ENCODE results near the gene MACC1.
"Not testable (repeated sequence)": the region's sequence is repeated elsewhere in the genome, so short reads cannot be mapped to it uniquely, and the experiment has no call there.

The MACC1 gene

GRCh38 chr7:20121404-20121803, 95.8 kb downstream of the MACC1 start:
- H3K9me3 ChIP-seq (ENCODE audit: severe bottlenecking) = no peaks in the 10 kb centered on the region
- H3K36me3 ChIP-seq (ENCODE audit: low read depth) = no peaks in the 10 kb centered on the region
- no peak overlapping the region for H3K4me3 ChIP-seq (ENCODE audit: severe bottlenecking)
- DNase-seq (ENCODE audit: low spot score) (no peak), ATAC-seq (ENCODE audit: low read depth) (no peak)
- no peaks in the 10 kb centered on the region for H3K27me3 ChIP-seq (ENCODE audit: insufficient read depth, poor library complexity, severe bottlenecking)
- no peaks in the 10 kb centered on the region for H3K4me1 ChIP-seq (ENCODE audit: insufficient read depth, poor library complexity, severe bottlenecking)
- H3K27ac ChIP-seq (ENCODE audit: poor library complexity, severe bottlenecking) = no peak overlapping the region
- no peak for TF ChIP-seq CTCF (IDR thresholded peaks at IDR 0.05; ENCODE audit: poor library complexity, severe bottlenecking)

- not testable (repeated sequence) for H3K4me1 ChIP-seq (ENCODE audit: insufficient read depth, poor library complexity, severe bottlenecking); DNase-seq (ENCODE audit: low spot score); H3K27ac ChIP-seq (ENCODE audit: poor library complexity, severe bottlenecking); H3K9me3 ChIP-seq (ENCODE audit: severe bottlenecking); H3K27me3 ChIP-seq (ENCODE audit: insufficient read depth, poor library complexity, severe bottlenecking); H3K36me3 ChIP-seq (ENCODE audit: low read depth); H3K4me3 ChIP-seq (ENCODE audit: severe bottlenecking); ATAC-seq (ENCODE audit: low read depth)
Observed at GRCh38 chr7:20120611-20121168, 96.5 kb downstream of the MACC1 start.

DNA sequence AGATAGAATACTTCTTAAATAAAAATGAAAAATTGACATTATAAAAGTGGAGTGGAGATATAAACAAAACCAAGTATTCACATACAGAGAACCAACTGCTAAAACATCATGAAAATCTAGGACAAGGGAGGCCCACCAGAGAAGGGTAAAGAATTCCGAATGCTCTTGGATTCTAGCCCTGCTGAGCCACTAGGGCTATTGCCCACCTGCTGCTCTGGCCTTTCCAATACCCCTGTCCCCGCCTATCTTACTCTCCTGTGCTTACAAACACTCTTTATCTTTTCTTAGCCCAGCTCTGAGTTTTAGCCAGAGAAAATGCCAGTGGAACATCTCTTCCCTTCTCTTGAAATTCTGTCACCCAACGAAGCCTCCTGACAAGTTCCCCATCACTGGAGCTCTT, 100.3 kb downstream of the MACC1 start:
- Histone ChIP-seq H3K27ac (ENCODE audit: poor library complexity, severe bottlenecking) (no peak overlapping the region), H3K4me1 (ENCODE audit: insufficient read depth, poor library complexity, severe bottlenecking) (no peaks in the 10 kb centered on the region), H3K27me3 (ENCODE audit: insufficient read depth, poor library complexity, severe bottlenecking) (no peaks in the 10 kb centered on the region), H3K36me3 (ENCODE audit: low read depth) (no peaks in the 10 kb centered on the region), H3K9me3 (ENCODE audit: severe bottlenecking) (no peaks in the 10 kb centered on the region), H3K4me3 (ENCODE audit: severe bottlenecking) (no peak overlapping the region)
- ATAC-seq (ENCODE audit: low read depth) (no peak), DNase-seq (ENCODE audit: low spot score) (no peak)
- no peak for TF ChIP-seq CTCF (IDR thresholded peaks at IDR 0.05; ENCODE audit: poor library complexity, severe bottlenecking)

DNA sequence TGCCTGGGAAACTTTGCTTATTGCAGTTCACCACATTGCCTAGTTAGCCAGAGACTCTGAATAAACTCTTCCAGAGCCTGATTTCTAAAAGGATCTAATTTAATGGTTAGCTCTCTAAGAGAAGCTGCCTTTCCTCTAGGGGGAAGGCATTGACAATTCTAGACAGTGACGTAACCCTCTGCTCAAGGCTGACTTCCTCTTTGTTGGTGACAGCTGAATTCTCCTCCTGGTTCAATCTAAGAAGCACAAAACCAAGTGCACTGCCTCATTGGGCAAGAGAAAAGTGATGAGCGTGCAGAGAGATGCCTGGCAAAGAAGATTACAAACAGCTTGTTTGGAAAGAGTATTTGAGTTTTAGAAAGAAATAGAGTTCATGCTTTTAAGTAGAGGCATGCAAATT, 102.7 kb downstream of the MACC1 start:
- ATAC-seq (ENCODE audit: low read depth) (no peak), DNase-seq (ENCODE audit: low spot score) (no peak)
- no peak for TF ChIP-seq CTCF (IDR thresholded peaks at IDR 0.05; ENCODE audit: poor library complexity, severe bottlenecking)
- Histone ChIP-seq H3K27ac (ENCODE audit: poor library complexity, severe bottlenecking) (no peak overlapping the region), H3K4me3 (ENCODE audit: severe bottlenecking) (no peak overlapping the region), H3K36me3 (ENCODE audit: low read depth) (no peaks in the 10 kb centered on the region), H3K27me3 (ENCODE audit: insufficient read depth, poor library complexity, severe bottlenecking) (no peaks in the 10 kb centered on the region), H3K9me3 (ENCODE audit: severe bottlenecking) (no peaks in the 10 kb centered on the region), H3K4me1 (ENCODE audit: insufficient read depth, poor library complexity, severe bottlenecking) (no peaks in the 10 kb centered on the region)

DNA sequence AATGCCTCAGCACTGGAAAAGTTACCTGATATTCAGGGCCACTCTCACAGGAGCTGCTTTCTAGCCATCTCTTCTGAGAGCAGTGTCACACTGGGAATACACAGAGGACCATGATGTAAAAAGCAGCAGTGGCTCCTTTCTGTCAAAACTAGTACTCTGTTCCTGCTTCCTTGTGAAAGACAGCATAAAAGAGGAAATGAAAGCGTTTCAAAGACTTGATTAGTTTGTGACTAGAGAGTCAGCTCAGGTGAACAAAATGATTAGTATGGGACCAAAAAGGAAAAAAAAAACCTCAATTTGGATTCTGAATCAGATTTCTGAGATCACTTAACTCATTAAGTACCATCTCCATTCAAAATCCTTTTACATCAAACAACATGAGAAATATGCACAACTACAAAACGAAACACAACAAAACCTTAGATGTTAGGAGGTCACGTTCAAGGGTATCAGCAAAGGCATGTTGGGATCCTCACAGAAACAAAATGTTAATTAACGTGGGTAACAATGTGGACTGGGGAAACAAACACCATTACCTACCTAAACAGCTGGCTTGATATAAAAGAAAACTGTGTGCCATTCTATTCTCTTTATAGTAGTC, 103.7 kb downstream of the MACC1 start:
- Histone ChIP-seq H3K36me3 (ENCODE audit: low read depth) (no peaks in the 10 kb centered on the region), H3K27me3 (ENCODE audit: insufficient read depth, poor library complexity, severe bottlenecking) (no peaks in the 10 kb centered on the region), H3K4me1 (ENCODE audit: insufficient read depth, poor library complexity, severe bottlenecking) (no peaks in the 10 kb centered on the region), H3K27ac (ENCODE audit: poor library complexity, severe bottlenecking) (no peak overlapping the region), H3K4me3 (ENCODE audit: severe bottlenecking) (no peak overlapping the region), H3K9me3 (ENCODE audit: severe bottlenecking) (no peaks in the 10 kb centered on the region)
- no peak for ATAC-seq (ENCODE audit: low read depth)
- no peak for TF ChIP-seq CTCF (IDR thresholded peaks at IDR 0.05; ENCODE audit: poor library complexity, severe bottlenecking)
- no peak for DNase-seq (ENCODE audit: low spot score)

Measured in RWPE2 (cell line).